NCI-H1930 (cell line): ENCODE data around the gene ZBTB12.
"Not testable (repeated sequence)": the region's sequence is repeated elsewhere in the genome, so short reads cannot be mapped to it uniquely, and the experiment has no call there.

Experiments
- DNase-seq, 2 experiments: peaks; one replicate each; lab custom pipeline; 2025; lab: John Stamatoyannopoulos, UW

The ZBTB12 gene, protein sequence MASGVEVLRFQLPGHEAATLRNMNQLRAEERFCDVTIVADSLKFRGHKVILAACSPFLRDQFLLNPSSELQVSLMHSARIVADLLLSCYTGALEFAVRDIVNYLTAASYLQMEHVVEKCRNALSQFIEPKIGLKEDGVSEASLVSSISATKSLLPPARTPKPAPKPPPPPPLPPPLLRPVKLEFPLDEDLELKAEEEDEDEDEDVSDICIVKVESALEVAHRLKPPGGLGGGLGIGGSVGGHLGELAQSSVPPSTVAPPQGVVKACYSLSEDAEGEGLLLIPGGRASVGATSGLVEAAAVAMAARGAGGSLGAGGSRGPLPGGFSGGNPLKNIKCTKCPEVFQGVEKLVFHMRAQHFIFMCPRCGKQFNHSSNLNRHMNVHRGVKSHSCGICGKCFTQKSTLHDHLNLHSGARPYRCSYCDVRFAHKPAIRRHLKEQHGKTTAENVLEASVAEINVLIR

DNA sequence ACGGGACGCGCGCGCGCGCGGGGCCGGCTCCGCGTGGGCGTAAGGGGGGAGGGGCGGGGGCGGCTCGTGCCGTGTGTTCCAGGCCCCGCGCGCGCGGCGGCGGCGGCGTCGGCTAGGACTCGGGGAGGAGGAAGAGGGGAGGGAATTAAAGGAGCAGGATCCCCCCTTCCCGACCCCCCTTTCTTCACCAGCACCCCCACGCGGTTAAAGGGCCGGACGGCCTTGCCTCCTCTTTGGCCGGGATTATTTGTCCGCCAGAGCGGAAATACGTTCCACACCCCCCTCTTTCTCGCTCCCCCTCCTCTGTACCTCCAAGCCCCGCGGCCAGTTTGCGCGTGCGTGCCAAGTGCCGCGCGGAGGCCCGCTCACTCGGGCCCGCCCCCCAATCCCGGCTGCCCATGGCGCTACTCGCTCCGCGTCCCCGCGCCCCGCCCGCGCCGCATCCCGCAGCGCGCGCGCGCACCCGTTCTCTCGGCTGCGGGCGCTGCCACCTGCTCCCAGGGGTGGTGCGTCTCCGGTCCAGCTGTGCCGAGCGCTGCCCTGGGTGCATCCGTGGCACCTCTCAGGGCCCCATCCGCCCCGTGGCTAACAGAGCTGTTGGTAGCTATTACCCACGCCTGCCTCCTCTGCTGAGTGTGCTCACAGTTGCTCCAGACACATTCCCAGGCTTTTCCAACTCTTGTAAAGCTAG, at the start of gene ZBTB12:
Gene ZBTB12 (minus strand): TSS at position 134 of the 691 bp plus-strand sequence. CDS start 781 bp downstream, outside the sequence.
- peak; percentile 93 to 97 for DNase-seq

DNA sequence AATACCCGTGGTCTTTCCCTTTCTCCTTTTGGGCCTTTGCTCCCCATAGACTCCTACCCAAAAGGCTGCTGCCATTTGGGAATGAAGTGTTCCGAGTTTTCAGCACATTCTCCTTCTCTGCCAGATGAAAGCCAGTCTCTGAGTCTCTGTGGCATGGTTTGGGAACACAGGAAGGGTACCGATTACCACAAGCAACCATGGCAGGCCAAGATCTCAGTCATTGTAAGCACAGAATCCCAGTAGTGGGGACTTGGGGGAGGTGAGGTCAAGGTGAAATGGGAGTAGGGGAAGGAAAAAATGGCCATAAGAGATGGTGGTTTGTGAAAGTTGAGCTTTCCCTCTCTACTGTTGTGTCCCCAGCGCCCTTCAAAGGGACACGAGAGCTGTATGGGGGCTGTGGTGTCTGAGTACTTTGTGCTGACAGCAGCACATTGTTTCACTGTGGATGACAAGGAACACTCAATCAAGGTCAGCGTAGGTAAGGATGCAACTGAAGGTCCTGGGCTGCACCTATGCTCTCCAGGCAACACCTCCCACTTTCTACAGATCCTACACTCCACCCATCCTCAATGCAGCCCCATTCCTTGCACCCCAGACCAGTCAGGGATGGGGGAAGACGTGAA, 48.2 kb upstream of the ZBTB12 start:
- DNase-seq = no peak

DNA sequence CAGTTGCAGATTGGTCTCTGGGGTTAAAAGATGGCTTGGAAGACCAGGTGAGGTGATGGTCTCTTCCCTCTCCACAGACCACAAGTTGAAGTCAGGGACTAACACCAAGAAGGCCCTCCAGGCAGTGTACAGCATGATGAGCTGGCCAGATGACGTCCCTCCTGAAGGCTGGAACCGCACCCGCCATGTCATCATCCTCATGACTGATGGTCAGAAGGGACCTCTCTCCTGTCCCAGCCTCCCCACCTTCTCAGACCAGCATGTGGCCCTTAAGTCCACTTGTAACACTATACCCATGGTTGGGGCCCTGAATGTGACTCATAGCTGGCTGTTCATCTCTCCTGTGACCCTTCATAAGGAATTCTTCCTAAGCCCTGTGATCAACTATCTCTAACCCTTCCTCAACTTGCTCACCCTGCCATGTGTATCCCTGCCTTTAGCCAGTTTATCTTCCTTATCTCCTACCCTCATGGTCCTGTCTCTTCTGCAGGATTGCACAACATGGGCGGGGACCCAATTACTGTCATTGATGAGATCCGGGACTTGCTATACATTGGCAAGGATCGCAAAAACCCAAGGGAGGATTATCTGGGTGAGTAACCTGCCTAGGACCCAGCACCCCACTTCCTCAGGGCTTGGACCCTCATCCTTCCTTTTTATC, 47.0 kb upstream of the ZBTB12 start:
- no peak for DNase-seq

DNA sequence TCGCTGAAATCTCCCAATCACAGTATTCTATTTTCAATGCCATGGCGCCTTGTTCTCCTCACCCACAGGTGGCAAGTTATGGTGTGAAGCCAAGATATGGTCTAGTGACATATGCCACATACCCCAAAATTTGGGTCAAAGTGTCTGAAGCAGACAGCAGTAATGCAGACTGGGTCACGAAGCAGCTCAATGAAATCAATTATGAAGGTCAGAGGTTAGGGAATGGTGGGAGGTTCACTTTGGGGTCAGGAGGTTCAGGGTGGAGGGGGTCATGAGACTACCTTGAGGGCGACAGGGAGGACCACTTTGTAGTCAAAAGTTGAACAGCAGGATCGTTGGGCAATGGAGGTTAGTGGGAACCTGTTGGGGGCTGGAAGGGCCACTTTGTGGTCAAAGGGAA, 46.4 kb upstream of the ZBTB12 start:
- DNase-seq = no peak

DNA sequence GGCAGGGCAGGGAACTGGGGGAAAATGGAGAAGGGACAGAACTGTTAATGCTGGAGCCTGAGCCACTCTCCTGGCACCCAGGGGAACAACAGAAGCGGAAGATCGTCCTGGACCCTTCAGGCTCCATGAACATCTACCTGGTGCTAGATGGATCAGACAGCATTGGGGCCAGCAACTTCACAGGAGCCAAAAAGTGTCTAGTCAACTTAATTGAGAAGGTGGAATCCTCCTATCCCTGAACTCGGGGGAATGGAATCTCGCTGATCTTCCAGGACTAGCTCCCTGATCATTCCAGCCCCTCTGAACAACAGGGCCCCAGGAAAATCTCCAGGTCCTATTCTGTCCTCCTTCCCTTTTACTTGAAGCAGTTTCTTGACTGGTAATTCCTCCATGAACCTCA, 46.0 kb upstream of the ZBTB12 start:
- DNase-seq = no peak

DNA sequence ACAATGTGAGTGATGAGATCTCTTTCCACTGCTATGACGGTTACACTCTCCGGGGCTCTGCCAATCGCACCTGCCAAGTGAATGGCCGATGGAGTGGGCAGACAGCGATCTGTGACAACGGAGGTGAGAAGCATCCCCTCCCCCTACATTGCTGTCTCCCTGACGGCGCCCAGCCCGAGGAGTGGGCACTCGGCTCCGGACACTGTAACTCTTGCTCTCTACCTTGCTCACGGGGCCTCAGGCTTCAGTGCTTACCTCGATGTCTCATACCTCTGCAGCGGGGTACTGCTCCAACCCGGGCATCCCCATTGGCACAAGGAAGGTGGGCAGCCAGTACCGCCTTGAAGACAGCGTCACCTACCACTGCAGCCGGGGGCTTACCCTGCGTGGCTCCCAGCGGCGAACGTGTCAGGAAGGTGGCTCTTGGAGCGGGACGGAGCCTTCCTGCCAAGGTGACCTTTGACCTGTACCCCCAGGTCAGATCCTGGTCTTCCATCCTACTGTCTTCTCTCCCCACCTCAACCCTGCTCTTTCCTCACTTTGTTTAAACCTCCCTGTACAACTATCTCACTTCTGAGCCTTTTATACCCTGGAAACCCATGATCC, 45.3 kb upstream of the ZBTB12 start:
- no peak for DNase-seq

DNA sequence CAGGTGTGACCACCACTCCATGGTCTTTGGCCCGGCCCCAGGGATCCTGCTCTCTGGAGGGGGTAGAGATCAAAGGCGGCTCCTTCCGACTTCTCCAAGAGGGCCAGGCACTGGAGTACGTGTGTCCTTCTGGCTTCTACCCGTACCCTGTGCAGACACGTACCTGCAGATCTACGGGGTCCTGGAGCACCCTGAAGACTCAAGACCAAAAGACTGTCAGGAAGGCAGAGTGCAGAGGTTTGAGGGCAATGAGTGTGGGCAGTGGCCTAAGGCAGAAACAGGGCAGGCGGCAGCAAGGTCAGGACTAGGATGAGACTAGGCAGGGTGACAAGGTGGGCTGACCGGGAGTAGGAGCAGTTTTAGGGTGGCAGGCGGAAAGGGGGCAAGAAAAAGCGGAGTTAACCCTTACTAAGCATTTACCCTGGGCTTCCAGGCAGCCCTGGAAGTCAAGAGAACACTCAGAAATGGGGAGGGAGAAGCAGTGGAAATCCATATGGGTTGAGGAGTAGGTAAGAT, 44.5 kb upstream of the ZBTB12 start:
- DNase-seq = no peak

DNA sequence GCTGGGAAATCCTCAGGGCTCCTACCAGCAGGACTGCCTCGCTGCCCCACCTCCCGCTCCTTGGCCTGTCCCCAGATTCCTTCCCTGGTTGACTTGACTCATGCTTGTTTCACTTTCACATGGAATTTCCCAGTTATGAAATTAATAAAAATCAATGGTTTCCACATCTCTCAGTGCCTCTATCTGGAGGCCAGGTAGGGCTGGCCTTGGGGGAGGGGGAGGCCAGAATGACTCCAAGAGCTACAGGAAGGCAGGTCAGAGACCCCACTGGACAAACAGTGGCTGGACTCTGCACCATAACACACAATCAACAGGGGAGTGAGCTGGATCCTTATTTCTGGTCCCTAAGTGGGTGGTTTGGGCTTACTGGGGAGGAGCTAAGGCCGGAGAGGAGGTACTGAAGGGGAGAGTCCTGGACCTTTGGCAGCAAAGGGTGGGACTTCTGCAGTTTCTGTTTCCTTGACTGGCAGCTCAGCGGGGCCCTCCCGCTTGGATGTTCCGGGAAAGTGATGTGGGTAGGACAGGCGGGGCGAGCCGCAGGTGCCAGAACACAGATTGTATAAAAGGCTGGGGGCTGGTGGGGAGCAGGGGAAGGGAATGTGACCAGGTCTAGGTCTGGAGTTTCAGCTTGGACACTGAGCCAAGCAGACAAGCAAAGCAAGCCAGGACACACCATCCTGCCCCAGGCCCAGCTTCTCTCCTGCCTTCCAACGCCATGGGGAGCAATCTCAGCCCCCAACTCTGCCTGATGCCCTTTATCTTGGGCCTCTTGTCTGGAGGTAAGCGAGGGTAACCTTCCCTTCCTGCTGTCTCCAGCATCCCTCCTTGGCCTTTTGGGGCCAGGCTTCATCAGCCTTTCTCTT, 43.9 kb upstream of the ZBTB12 start, which contains the start of gene CFB:
Gene CFB (plus strand): TSS at position 589 of the 863 bp plus-strand sequence. CDS start 127 bp downstream, at position 716.
- DNase-seq = no peak

DNA sequence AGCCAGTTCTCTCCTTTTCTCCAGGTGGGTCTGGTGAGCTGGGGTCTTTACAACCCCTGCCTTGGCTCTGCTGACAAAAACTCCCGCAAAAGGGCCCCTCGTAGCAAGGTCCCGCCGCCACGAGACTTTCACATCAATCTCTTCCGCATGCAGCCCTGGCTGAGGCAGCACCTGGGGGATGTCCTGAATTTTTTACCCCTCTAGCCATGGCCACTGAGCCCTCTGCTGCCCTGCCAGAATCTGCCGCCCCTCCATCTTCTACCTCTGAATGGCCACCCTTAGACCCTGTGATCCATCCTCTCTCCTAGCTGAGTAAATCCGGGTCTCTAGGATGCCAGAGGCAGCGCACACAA, 43.2 kb upstream of the ZBTB12 start:
- DNase-seq = no peak

DNA sequence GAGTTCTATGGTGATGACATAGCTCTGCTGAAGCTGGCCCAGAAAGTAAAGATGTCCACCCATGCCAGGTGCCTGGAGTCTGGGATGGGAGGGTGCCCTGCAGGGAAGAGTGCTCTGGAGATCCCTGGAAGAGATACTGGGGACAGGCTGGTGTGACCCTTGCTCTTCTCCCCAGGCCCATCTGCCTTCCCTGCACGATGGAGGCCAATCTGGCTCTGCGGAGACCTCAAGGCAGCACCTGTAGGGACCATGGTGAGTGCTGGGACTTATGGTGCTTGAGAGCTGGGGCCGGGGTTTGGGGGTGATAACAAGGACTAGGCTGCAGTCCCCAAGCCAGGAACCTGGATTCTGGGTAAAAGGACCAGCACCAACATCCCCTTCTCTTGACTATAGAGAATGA, 41.9 kb upstream of the ZBTB12 start:
- no peak for DNase-seq

DNA sequence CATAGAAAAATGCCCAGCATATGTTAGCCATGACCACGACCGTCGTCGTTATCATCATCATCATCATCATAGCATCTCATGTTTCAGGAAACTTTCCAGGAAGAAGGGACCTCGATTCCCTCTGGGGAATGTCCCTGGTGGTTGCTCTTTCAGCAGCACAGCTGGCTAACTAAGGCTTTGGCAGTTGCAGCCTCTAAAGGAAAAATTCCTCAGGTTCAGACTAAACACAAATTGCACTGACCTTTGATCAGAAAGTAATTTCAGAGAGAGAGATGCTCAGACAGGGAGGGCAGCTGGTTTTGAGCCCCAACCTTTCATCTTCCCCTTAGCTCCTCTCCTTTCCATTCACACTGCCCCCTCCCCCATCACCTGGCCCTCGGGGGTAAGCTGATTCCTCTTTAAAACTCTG, 38.4 kb upstream of the ZBTB12 start:
- DNase-seq = no peak

DNA sequence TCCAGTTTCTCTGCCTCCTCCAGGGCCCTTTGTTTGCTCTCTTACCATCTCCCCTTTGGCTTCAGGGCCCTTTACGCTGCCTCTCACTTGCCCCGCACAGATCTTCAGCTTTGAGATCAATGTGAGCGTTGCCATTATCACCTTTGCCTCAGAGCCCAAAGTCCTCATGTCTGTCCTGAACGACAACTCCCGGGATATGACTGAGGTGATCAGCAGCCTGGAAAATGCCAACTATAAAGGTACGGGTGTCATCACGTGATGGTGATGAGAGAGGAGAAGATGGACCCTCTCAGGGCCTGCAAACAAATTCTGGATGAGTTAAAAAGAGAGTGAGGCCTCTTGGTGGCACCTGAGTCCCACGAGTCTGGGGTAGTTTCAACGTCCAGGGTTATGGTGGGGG, 33.9 kb upstream of the ZBTB12 start:
- no peak for DNase-seq

DNA sequence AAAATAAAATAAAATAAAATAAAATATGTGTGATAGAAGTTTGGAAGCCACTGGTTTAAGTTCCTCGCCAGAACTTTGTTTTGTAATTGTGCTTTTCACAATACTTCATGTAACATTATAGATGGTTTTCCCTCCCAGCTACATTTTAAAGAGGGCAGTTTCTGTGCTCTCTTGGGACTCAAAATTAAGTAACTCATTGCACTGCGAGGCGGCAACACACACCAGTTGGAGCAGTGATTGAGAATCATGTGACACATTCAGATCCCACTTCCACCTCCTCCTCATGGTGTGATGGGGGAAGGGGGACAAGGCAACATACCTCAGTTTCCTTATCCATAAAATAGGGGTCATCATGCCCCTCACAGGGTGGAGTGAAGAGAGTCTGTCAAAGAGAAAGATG, 33.1 kb upstream of the ZBTB12 start:
- no peak for DNase-seq

DNA sequence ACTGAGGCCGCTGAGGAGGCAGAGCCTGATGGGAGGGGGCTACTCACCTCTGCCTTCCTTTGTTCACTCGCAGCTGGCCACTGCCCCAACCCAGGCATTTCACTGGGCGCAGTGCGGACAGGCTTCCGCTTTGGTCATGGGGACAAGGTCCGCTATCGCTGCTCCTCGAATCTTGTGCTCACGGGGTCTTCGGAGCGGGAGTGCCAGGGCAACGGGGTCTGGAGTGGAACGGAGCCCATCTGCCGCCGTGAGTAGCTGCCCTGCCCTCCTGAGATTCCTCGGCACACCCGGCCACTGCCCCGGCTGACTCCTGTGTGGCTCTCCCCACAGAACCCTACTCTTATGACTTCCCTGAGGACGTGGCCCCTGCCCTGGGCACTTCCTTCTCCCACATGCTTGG, 31.7 kb upstream of the ZBTB12 start:
- no peak for DNase-seq

DNA sequence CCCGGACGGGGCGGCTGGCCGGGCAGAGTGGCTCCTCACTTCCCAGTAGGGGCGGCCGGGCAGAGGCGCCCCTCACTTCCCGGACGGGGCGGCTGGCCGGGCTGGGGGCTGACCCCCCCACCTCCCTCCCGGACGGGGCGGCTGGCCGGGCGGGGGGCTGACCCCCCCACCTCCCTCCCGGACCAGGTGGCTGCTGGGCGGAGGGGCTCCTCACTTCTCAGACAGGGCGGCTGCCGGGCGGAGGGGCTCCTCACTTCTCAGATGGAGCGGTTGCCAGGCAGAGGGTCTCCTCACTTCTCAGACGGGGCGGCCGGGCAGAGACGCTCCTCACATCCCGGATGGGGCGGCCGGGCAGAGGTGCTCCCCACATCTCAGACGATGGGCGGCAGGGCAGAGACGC, 30.3 kb upstream of the ZBTB12 start:
- not testable (repeated sequence) for DNase-seq

DNA sequence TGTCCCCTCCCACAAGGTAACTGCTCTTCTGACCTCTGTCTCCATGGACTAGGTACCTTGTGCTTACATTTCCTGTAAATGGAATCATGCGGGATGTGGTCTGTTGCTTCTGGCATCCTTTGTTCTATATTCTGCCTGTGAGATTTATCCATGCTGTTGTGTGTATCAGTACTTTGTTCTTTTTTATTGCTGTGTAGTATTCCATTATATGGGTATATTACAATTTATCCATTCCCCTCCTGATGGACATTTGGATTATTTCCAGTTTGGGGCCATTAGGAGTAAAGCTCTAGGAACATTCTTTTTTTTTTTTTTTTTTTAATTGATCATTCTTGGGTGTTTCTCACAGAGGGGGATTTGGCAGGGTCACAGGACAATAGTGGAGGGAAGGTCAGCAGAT, 29.1 kb upstream of the ZBTB12 start:
- DNase-seq = no peak

DNA sequence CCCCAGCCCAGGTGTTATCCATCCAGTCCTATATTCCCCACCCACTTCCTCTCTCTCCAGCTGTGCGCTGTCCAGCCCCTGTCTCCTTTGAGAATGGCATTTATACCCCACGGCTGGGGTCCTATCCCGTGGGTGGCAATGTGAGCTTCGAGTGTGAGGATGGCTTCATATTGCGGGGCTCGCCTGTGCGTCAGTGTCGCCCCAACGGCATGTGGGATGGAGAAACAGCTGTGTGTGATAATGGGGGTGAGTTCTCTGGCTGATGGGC, 26.7 kb upstream of the ZBTB12 start:
- no peak for DNase-seq

DNA sequence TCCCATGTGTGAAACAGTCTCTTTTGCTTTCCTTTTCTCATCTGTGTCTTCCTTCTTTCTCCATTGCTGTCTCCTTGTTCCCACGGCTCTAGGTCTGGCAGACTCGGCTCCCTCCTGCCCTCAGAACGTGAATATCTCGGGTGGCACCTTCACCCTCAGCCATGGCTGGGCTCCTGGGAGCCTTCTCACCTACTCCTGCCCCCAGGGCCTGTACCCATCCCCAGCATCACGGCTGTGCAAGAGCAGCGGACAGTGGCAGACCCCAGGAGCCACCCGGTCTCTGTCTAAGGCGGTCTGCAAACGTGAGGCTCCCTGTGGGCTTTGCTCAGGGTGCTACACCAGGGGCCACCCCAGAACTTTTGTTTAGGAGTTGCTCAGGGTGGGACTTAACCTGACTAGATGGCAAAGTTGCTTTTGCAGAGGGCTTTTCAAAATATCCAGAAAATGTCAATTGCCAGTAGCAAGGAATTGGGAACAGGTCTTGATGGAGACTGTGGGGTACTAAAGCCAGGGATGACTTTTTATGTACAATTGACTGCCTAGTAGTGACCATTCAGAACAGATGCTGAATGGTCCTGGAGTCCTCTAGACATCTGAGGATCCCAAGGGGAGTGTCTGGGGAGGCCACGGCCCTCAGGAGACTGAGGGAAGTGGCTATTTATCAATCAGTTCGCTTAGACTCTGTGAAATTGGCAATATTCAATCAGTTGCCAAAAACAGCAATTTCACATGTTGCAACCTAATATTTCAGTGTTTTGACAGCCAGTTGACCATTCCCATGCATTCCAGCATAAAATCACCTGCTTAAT, 26.2 kb upstream of the ZBTB12 start:
- no peak for DNase-seq

DNA sequence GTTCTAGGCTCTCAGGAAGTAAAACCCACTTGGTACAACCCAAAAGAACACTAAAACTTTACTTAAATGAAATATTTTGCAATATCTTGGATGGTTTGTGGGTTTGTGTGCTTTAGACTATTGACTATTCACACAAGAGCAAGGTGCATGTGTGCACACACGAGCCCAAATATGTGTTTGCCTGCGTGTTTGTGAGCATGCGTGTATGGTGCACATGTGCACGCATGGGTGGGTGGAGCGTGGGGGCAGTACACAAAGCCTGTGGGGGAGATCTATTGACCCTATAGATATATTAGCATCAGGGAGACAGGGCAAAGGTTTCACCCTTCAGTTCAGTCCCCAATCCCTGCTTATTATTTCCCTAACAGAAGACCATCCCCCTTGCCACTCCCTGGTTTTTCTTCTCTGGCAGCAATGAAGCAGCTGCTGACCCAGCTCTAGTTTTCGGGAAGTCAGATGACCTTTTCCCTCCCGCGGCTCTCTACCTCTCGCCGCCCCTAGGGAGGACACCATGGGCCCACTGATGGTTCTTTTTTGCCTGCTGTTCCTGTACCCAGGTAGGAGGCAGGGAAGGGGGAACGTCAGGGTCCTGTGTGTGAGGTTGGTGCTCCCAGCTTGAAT, 25.5 kb upstream of the ZBTB12 start, which contains the start of gene C2:
Gene C2 (plus strand): TSS at position 476 of the 621 bp plus-strand sequence. CDS start 36 bp downstream, at position 512.
- DNase-seq = no peak

DNA sequence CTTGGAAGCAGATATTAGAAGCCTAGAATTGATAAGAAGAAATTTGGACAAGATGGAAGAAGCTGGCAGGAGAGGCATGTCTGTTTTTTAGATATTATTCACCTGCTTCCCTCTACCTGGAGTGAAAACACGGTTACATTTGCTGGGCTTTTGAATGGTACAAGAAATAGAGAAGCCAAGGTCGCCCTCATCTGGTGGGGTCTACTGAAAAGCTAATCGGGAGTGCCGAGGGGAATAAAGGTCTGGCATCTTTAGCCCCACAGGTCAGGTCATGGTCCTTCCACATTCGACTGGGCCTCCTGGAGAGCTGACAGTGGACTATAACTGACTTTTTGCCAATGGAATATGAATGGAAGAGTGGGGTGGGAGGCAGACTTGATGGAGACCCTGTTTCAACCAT, 21.1 kb upstream of the ZBTB12 start:
- DNase-seq = peak in 1 of 2 experiments; percentile 38
